Measurements from ENCODE around the gene PTPRT.

PTPRT gene

GRCh38 chr20:42085366-42085765 lies 1104.3 kb downstream of the PTPRT start:
- DNase-seq: no peak

- DNase-seq: no peak
These were observed 1106.4 kb downstream of the PTPRT start for GRCh38 chr20:42083280-42083679.

GRCh38 chr20:42082611-42083010 lies 1107.1 kb downstream of the PTPRT start:
- DNase-seq: no peak

GRCh38 chr20:42080956-42081355 lies 1108.8 kb downstream of the PTPRT start:
- no peak for DNase-seq

- no peak for DNase-seq
These were observed 1114.8 kb downstream of the PTPRT start for GRCh38 chr20:42074944-42075343.

- no peak for DNase-seq
These were observed 1122.1 kb downstream of the PTPRT start for GRCh38 chr20:42067596-42067995.

- no peak for DNase-seq
These were observed 1122.5 kb downstream of the PTPRT start for GRCh38 chr20:42067174-42067573.

GRCh38 chr20:42063141-42063540 lies 1126.6 kb downstream of the PTPRT start:
- DNase-seq: no peak

GRCh38 chr20:42053350-42053749 lies 1136.4 kb downstream of the PTPRT start:
- no peak for DNase-seq

- no peak for DNase-seq
These were observed 1137.8 kb downstream of the PTPRT start for GRCh38 chr20:42051921-42052320.

- DNase-seq: no peak
These were observed 1143.2 kb downstream of the PTPRT start for GRCh38 chr20:42046371-42047085.

GRCh38 chr20:42043921-42044320 lies 1145.8 kb downstream of the PTPRT start:
- no peak for DNase-seq

GRCh38 chr20:42041000-42041565 lies 1148.6 kb downstream of the PTPRT start:
- no peak for DNase-seq

GRCh38 chr20:42027746-42028268 lies 1161.9 kb downstream of the PTPRT start:
- no peak for DNase-seq

GRCh38 chr20:42026599-42026998 lies 1163.1 kb downstream of the PTPRT start:
- DNase-seq: no peak

GRCh38 chr20:42024653-42025052 lies 1165.1 kb downstream of the PTPRT start:
- no peak for DNase-seq
